GM23338 (cell line): ENCODE measurements around the gene SLC9A9. TPM values are rescaled to one million over a fixed set of nuclear protein-coding genes. Genes with fewer than 3 reads are reported as not detected.

Experiments
- CREB1 ChIP-seq: fragments of 250-450 bp; sonication (Bioruptor Pico); IDR thresholded peaks from 2 replicates; pipeline ENCODE4 v1.5.0; 2020; ENCODE audit warnings: low read depth, mild to moderate bottlenecking, moderate library complexity
- JUNB ChIP-seq: IDR thresholded peaks from one replicate; pipeline ENCODE4 v1.6.1; 2016; ENCODE audit warnings: antibody characterized with exemption; ENCODE audit not compliant: unreplicated experiment
- NANOG ChIP-seq: IDR thresholded peaks from 2 replicates; pipeline ENCODE4 v1.6.1; 2016; ENCODE audit warnings: antibody characterized with exemption, borderline replicate concordance
- POLR2AphosphoS5 ChIP-seq: IDR thresholded peaks from 2 replicates; pipeline ENCODE4 v1.6.1; 2016; ENCODE audit warnings: antibody characterized with exemption, low read depth
- REST ChIP-seq: IDR thresholded peaks from one replicate; pipeline ENCODE4 v1.6.1; 2018; ENCODE audit warnings: antibody characterized with exemption; ENCODE audit not compliant: unreplicated experiment
- ZNF114 ChIP-seq: fragments of 250-450 bp; sonication (Bioruptor Pico); IDR thresholded peaks from 2 replicates; pipeline ENCODE4 v1.5.0; 2020; ENCODE audit warnings: mild to moderate bottlenecking, moderate library complexity
- ZNF462 ChIP-seq: fragments of 250-450 bp; sonication (Bioruptor Pico); IDR thresholded peaks from 2 replicates; pipeline ENCODE4 v1.5.0; 2020; ENCODE audit warnings: mild to moderate bottlenecking, moderate library complexity
- polyA plus RNA-seq: library from polyadenylated mRNA; unstranded; fragments of >200 nt; fragmentation: Nextera tagmentation; extraction: Ambion mirVana; gene quantifications from 2 replicates; pipeline ENCODE4 v1.2.1, GENCODE V29; 2016
- total RNA-seq: library from RNA; depleted of rRNA; stranded (reverse); fragments of >200 nt; shearing (Covaris generic); gene quantifications from 2 replicates; pipeline ENCODE4 v1.2.3, GENCODE V29; 2014

The SLC9A9 gene
- total and polyA plus RNA-seq, 2 experiments from 2014 or later = 1.3 to 1.6 TPM

- TF ChIP-seq ZNF462 (CRISPR knock-in tag) (no peak), CREB1 (CRISPR knock-in tag) (no peak), NANOG (no peak), REST (no peak), ZNF114 (CRISPR knock-in tag) (no peak), POLR2AphosphoS5 (no peak), JUNB (no peak)
Measured at GRCh38 chr3:143235614-143236204, 612.6 kb downstream of the SLC9A9 start (continued).
